Adrenal gland (tissue), 12 donors: ENCODE results near the gene YJEFN3. TPM values are rescaled to one million over a fixed set of nuclear protein-coding genes. Genes with fewer than 3 reads are reported as not detected.

Experiments
- DNase-seq, 7 donors: peaks; one replicate each; pipeline ENCODE4 v3.0.0-alpha.2; 2019 to 2020
- H3K27ac ChIP-seq, 5 donors: fragments of 200-600 bp; sonication (generic) in 4 of 5; 1 replicate in 3 of 5; 2 replicates in 2 of 5; pipeline versions ENCODE4 v1.5.1 to v1.8.0; 2016 to 2020; ENCODE audit warnings: mild to moderate bottlenecking in 1 of 5
- H3K27me3 ChIP-seq: fragments of 200-600 bp; 2 replicates; pipeline ENCODE4 v1.8.0; 2021
- H3K36me3 ChIP-seq, 2 donors: fragments of 200-600 bp; replicated peaks in 1 of 2; 1 replicate in 1 of 2; 2 replicates in 1 of 2; pipeline versions ENCODE4 v1.5.1 to v1.8.0; 2018 to 2022
- H3K4me1 ChIP-seq, 2 donors: fragments of 200-600 bp; replicated peaks in 1 of 2; 1 replicate in 1 of 2; 2 replicates in 1 of 2; pipeline versions ENCODE4 v1.5.1 to v1.8.0; 2018 to 2021
- H3K4me3 ChIP-seq, 4 donors: fragments of 200-600 bp; sonication (generic) in 3 of 4; one replicate each; pipeline ENCODE4 v1.5.1; 2016 to 2018
- H3K9me3 ChIP-seq, 3 donors: fragments of 200-600 bp; sonication (generic) in 1 of 3; replicated peaks in 1 of 3; 1 replicate in 2 of 3; 2 replicates in 1 of 3; pipeline versions ENCODE4 v1.5.1 to v1.8.0; 2016 to 2021
- CTCF ChIP-seq, 6 experiments: fragments of 450-650 bp in 4 of 6; fragments of 200-600 bp in 2 of 6; sonication (generic) in 1 of 6; IDR thresholded peaks; 1 replicate in 5 of 6; 2 replicates in 1 of 6; pipeline versions ENCODE4 v1.5.1 to v1.8.0; 2016 to 2021; ENCODE audit warnings: antibody characterized with exemption in 6 of 6, mild to moderate bottlenecking in 2 of 6, moderate library complexity in 1 of 6
- POLR2A ChIP-seq, 2 donors: fragments of 450-650 bp; IDR thresholded peaks; one replicate each; pipeline ENCODE4 v1.6.1; 2017; ENCODE audit warnings: antibody characterized with exemption in 2 of 2, mild to moderate bottlenecking in 2 of 2, moderate library complexity in 1 of 2
- WGBS, 4 donors: extraction: QIAGEN DNeasy Blood & Tissue Kit in 2 of 4; methylation state at CpG; one replicate each; pipeline versions ENCODE4 v1.1.5 to v1.1.7; 2013 to 2017; 5-methylcytosine and 5-hydroxymethylcytosine counted together
- intact Hi-C, 2 donors: fragments of 100-400 bp; cut with DNase I; formaldehyde crosslinking; loops; one replicate each; pipeline versions ENCODE4 v1.14.1 to v1.15.0; 2022 to 2023
- polyA plus RNA-seq, 3 donors: library from polyadenylated mRNA; stranded (reverse); fragments of 200-250 nt in 2 of 3; fragments of 350-450 nt in 1 of 3; fragmentation: Illumina TruSeq in 1 of 3; extraction: RNeasy Lipid Tissue Mini Kit (QIAGEN cat#74804) in 1 of 3; gene quantifications; one replicate each; pipeline ENCODE4 v1.2.3, GENCODE V29; 2013 to 2014
- total RNA-seq, 9 donors: library from RNA; depleted of rRNA in 4 of 9; stranded (reverse); fragments of >200 nt in 4 of 9; fragments of 120-200 nt in 1 of 9; fragmentation: NEBNext Ultra II Directional in 1 of 9; extraction: Animal tissue kit (Norgen Biotek cat#: 25700) in 1 of 9; gene quantifications; one replicate each; pipeline versions ENCODE4 v1.1.0 to v1.2.4, GENCODE V29; 2013 to 2023
- donor health status: healthy with polysubstance abuse.
- donor health status: Bipolar disorder and iron deficiency.
- donor health status: DM: yes; HTN: yes; CAD: no.
- donor health status: DM: no; HTN: no; CAD: no.
- donor health status: DM: no; HTN: no; CAD: no.
- donor health status: DM: yes; HTN: yes; CAD: no.

The YJEFN3 gene
- total and polyA plus RNA-seq, 12 donors = 0.36 to 30.2 (median 1.3) TPM

GRCh38 chr19:19547674-19548336 lies 19.1 kb downstream of the YJEFN3 start:
- Histone ChIP-seq H3K27ac (no peak overlapping the region), H3K27me3 (peaks cover 9% of the 10 kb centered on the region), H3K4me1 (no peaks in the 10 kb centered on the region), H3K36me3 (no peaks in the 10 kb centered on the region), H3K9me3 (no peaks in the 10 kb centered on the region), H3K4me3 (no peak overlapping the region)
- DNase-seq = no peak
- 68 to 81% (median 70%) methylated on average over 4 to 15 of the region's 15 CpGs for WGBS, 4 donors
- TF ChIP-seq POLR2A (IDR thresholded peaks at IDR 0.05) = no peak
- intact Hi-C loops = no loop called here

- intact Hi-C loops = no loop called here
These were observed 20.4 kb downstream of the YJEFN3 start for GRCh38 chr19:19548915-19549759.

GRCh38 chr19:19549804-19550464 lies 21.2 kb downstream of the YJEFN3 start:
- no peaks in the 10 kb centered on the region for H3K9me3 ChIP-seq
- WGBS, 4 donors = 33 to 55% (median 36%) methylated on average over 10 to 23 of the region's 23 CpGs
- H3K4me1 ChIP-seq = no peaks in the 10 kb centered on the region
- intact Hi-C loops = no loop called here
- peak in 4 of 7 donors; percentile 56 to 69 (median 62) for DNase-seq
- no peaks in the 10 kb centered on the region for H3K36me3 ChIP-seq
- H3K27ac ChIP-seq = no peak overlapping the region
- no peaks in the 10 kb centered on the region for H3K27me3 ChIP-seq
- H3K4me3 ChIP-seq = no peak overlapping the region
- TF ChIP-seq CTCF (IDR thresholded peaks at IDR 0.05) = no peak
- TF ChIP-seq POLR2A (IDR thresholded peaks at IDR 0.05) = no peak

More at GRCh38 chr19:19548915-19549759, 20.4 kb downstream of the YJEFN3 start:
- H3K4me1 ChIP-seq = no peaks in the 10 kb centered on the region
- no peaks in the 10 kb centered on the region for H3K9me3 ChIP-seq
- TF ChIP-seq POLR2A (IDR thresholded peaks at IDR 0.05) = no peak
- no peak overlapping the region for H3K27ac ChIP-seq
- WGBS, 4 donors = 63 to 78% (median 74%) methylated on average over 13 of the region's 13 CpGs
- no peak for DNase-seq
- peaks cover 5% of the 10 kb centered on the region for H3K27me3 ChIP-seq
- no peaks in the 10 kb centered on the region for H3K36me3 ChIP-seq
- H3K4me3 ChIP-seq = no peak overlapping the region

GRCh38 chr19:19550485-19550929 lies 21.8 kb downstream of the YJEFN3 start:
- no peaks in the 10 kb centered on the region for H3K36me3 ChIP-seq
- no peaks in the 10 kb centered on the region for H3K27me3 ChIP-seq
- H3K27ac ChIP-seq = no peak overlapping the region
- H3K9me3 ChIP-seq = no peaks in the 10 kb centered on the region
- H3K4me1 ChIP-seq = no peaks in the 10 kb centered on the region
- intact Hi-C loops = no loop called here
- H3K4me3 ChIP-seq = no peak overlapping the region
- TF ChIP-seq POLR2A (IDR thresholded peaks at IDR 0.05) (no peak), CTCF (IDR thresholded peaks at IDR 0.05) (no peak)
- 13 to 53% (median 28%) methylated on average over 4 to 8 of the region's 8 CpGs for WGBS, 4 donors
- DNase-seq = no peak
